HEK293 (cell line): Measurements from ENCODE around the gene RIPOR3.

Experiments
- MYNN ChIP-seq: fragments of 450-650 bp; formaldehyde crosslinking; IDR thresholded peaks from 2 replicates; pipeline ENCODE4 v1.5.1; 2016; ENCODE audit warnings: missing biosample characterization, missing genetic modification characterization, borderline replicate concordance
- ZNF660 ChIP-seq: fragments of 450-650 bp; IDR thresholded peaks from 2 replicates; pipeline ENCODE4 v1.5.1; 2018; ENCODE audit warnings: missing biosample characterization, mild to moderate bottlenecking, missing genetic modification characterization
- ZNF785 ChIP-seq: fragments of 450-650 bp; formaldehyde crosslinking; IDR thresholded peaks from 2 replicates; pipeline ENCODE4 v1.5.1; 2016; ENCODE audit warnings: missing biosample characterization, missing genetic modification characterization
- ZXDB ChIP-seq: fragments of 450-650 bp; formaldehyde crosslinking; IDR thresholded peaks from 2 replicates; pipeline ENCODE4 v1.5.1; 2016; ENCODE audit warnings: missing biosample characterization, missing genetic modification characterization
- TF ChIP-seq, protein P1 (sequence below): IDR thresholded peaks from 2 replicates; pipeline ENCODE4 v1.6.1; 2011; ENCODE audit warnings: mild to moderate bottlenecking, low read depth, low read length, borderline replicate concordance
- TF ChIP-seq, protein P2 (sequence below): fragments of 450-650 bp; formaldehyde crosslinking; IDR thresholded peaks from 2 replicates; pipeline ENCODE4 v1.5.1; 2016; ENCODE audit warnings: missing biosample characterization, missing genetic modification characterization
- TF ChIP-seq, protein P3 (sequence below): fragments of 450-650 bp; formaldehyde crosslinking; IDR thresholded peaks from 2 replicates; pipeline ENCODE4 v1.5.1; 2017; ENCODE audit warnings: missing biosample characterization, missing genetic modification characterization
- TF ChIP-seq, protein P4 (sequence below): fragments of 450-650 bp; formaldehyde crosslinking; IDR thresholded peaks from 2 replicates; pipeline ENCODE4; 2016; ENCODE audit warnings: missing biosample characterization, missing genetic modification characterization

DNA sequence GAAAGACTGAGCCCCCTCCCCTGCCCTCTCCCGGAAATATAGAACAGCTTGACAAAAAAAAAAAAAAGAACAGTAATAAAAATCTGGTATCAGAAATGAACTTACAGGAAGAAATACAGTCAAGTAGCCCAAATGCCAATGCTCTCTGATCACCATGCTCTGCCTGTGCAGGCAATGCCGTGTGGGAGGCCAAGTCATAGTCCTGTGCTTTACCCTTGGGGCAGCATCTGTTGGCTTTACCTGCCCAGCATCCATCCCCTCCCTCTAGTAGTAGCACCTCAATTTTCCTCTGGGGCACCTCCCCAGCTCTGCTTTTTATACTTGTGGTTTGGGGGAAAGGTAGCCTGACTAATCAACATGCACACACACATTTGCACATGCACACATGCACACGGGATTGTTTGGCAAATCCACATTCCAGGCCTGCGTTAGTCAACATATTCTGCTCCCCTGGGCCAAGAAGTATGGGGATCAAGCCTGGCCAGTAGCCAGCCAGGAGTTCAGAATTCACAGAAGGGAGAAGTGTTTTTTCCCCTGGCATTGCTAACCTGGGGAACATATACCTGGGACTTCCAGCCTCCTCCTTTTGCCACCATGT, 70.2 kb downstream of the RIPOR3 start:
- TF ChIP-seq MYNN (no peak), ZXDB (no peak), ZNF785 (no peak), ZNF660 (tag by site-specific recombination) (no peak)
- TF ChIP-seq, protein P1, sequence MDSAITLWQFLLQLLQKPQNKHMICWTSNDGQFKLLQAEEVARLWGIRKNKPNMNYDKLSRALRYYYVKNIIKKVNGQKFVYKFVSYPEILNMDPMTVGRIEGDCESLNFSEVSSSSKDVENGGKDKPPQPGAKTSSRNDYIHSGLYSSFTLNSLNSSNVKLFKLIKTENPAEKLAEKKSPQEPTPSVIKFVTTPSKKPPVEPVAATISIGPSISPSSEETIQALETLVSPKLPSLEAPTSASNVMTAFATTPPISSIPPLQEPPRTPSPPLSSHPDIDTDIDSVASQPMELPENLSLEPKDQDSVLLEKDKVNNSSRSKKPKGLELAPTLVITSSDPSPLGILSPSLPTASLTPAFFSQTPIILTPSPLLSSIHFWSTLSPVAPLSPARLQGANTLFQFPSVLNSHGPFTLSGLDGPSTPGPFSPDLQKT: no peak
- TF ChIP-seq, protein P2, sequence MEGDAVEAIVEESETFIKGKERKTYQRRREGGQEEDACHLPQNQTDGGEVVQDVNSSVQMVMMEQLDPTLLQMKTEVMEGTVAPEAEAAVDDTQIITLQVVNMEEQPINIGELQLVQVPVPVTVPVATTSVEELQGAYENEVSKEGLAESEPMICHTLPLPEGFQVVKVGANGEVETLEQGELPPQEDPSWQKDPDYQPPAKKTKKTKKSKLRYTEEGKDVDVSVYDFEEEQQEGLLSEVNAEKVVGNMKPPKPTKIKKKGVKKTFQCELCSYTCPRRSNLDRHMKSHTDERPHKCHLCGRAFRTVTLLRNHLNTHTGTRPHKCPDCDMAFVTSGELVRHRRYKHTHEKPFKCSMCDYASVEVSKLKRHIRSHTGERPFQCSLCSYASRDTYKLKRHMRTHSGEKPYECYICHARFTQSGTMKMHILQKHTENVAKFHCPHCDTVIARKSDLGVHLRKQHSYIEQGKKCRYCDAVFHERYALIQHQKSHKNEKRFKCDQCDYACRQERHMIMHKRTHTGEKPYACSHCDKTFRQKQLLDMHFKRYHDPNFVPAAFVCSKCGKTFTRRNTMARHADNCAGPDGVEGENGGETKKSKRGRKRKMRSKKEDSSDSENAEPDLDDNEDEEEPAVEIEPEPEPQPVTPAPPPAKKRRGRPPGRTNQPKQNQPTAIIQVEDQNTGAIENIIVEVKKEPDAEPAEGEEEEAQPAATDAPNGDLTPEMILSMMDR (tag by site-specific recombination): no peak
- TF ChIP-seq, protein P3, sequence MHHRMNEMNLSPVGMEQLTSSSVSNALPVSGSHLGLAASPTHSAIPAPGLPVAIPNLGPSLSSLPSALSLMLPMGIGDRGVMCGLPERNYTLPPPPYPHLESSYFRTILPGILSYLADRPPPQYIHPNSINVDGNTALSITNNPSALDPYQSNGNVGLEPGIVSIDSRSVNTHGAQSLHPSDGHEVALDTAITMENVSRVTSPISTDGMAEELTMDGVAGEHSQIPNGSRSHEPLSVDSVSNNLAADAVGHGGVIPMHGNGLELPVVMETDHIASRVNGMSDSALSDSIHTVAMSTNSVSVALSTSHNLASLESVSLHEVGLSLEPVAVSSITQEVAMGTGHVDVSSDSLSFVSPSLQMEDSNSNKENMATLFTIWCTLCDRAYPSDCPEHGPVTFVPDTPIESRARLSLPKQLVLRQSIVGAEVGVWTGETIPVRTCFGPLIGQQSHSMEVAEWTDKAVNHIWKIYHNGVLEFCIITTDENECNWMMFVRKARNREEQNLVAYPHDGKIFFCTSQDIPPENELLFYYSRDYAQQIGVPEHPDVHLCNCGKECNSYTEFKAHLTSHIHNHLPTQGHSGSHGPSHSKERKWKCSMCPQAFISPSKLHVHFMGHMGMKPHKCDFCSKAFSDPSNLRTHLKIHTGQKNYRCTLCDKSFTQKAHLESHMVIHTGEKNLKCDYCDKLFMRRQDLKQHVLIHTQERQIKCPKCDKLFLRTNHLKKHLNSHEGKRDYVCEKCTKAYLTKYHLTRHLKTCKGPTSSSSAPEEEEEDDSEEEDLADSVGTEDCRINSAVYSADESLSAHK (tag by site-specific recombination): no peak
- TF ChIP-seq, protein P4, sequence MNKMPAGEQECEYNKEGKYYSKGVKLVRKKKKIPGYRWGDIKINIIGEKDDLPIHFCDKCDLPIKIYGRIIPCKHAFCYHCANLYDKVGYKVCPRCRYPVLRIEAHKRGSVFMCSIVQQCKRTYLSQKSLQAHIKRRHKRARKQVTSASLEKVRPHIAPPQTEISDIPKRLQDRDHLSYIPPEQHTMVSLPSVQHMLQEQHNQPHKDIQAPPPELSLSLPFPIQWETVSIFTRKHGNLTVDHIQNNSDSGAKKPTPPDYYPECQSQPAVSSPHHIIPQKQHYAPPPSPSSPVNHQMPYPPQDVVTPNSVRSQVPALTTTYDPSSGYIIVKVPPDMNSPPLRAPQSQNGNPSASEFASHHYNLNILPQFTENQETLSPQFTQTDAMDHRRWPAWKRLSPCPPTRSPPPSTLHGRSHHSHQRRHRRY (tag by site-specific recombination): no peak
